ENCODE data around the gene ADGRV1.

- TF ChIP-seq GATA3 (IDR thresholded peaks at IDR 0.05; ENCODE audit: low read depth, low read length) (no peak), GATA2 (IDR thresholded peaks at IDR 0.05; ENCODE audit: low read depth, low read length) (no peak)
These were observed 500.8 kb downstream of the ADGRV1 start for GRCh38 chr5:91059409-91059808.
